ENCODE results near the gene CDC20B. TPM values are rescaled to one million over a fixed set of nuclear protein-coding genes. Genes with fewer than 3 reads are reported as not detected.

Gene CDC20B
- total and polyA plus RNA-seq, 7 donors, result not detected

DNA sequence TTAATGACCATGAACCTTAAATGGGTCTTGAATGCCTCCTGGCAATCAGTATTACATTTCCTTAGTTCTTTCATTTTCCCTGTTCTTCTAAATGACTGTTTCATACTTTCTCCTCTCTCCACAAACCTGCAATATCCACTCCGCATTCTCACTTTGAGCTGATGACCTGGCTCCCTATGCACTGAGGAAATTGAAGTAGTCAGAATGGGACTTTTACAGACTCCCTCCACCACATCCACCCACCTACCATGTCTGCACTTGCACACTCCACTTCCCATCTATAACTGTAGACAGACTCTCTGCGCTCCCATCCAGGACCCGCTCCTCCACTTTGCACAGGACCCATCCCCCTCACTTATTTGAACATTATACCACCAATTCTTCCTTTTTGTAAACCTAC is 106.7 kb downstream of the CDC20B start:
- Histone ChIP-seq H3K4me1 (no peaks in the 10 kb centered on the region), H3K4me3 (no peak overlapping the region), H3K9me3 (no peaks in the 10 kb centered on the region), H3K27ac (no peak overlapping the region), H3K27me3 (ENCODE audit: insufficient read depth in 3 of 3, low read length in 2 of 3) (no peaks in the 10 kb centered on the region), H3K36me3 (ENCODE audit: insufficient read depth in 1 of 2, low read depth in 1 of 2) (no peaks in the 10 kb centered on the region)
- ATAC-seq (no peak), DNase-seq (no peak)
- intact Hi-C loops (cut with DNase I), result no loop called here
- TF ChIP-seq, protein P1, sequence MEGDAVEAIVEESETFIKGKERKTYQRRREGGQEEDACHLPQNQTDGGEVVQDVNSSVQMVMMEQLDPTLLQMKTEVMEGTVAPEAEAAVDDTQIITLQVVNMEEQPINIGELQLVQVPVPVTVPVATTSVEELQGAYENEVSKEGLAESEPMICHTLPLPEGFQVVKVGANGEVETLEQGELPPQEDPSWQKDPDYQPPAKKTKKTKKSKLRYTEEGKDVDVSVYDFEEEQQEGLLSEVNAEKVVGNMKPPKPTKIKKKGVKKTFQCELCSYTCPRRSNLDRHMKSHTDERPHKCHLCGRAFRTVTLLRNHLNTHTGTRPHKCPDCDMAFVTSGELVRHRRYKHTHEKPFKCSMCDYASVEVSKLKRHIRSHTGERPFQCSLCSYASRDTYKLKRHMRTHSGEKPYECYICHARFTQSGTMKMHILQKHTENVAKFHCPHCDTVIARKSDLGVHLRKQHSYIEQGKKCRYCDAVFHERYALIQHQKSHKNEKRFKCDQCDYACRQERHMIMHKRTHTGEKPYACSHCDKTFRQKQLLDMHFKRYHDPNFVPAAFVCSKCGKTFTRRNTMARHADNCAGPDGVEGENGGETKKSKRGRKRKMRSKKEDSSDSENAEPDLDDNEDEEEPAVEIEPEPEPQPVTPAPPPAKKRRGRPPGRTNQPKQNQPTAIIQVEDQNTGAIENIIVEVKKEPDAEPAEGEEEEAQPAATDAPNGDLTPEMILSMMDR (IDR thresholded peaks at IDR 0.05), result no peak
- 96 to 98% (median 97%) methylated on average over 3 of the region's 3 CpGs for WGBS, 3 donors

DNA sequence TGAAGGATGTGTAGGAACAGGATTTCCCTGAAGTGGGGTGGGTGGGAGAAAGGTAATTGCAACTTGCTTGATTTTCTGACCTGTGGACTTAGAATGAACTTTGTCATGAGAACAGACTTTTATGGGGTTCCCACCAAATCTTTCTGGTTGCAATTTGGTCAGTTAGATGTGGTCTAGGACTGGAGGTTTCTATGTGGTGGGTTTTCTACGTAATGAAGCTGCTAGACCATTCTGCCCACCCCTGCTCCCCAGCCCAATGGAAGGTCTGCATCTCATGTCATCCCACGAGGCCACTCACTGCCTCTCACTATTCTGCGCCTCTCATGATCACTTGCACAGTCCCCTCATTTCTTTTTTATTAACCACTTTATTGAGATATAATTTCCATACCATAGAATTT is 108.5 kb downstream of the CDC20B start:
- no peaks in the 10 kb centered on the region for H3K9me3 ChIP-seq
- 81 to 92% (median 87%) methylated on average over 3 of the region's 3 CpGs for WGBS, 3 donors
- H3K4me3 ChIP-seq, result no peak overlapping the region
- no peak for DNase-seq
- H3K36me3 ChIP-seq (ENCODE audit: insufficient read depth in 1 of 2, low read depth in 1 of 2), result no peaks in the 10 kb centered on the region
- ATAC-seq, result no peak
- H3K4me1 ChIP-seq, result no peaks in the 10 kb centered on the region
- no peak overlapping the region for H3K27ac ChIP-seq
- intact Hi-C loops (cut with DNase I), result no loop called here
- TF ChIP-seq, protein P1 (IDR thresholded peaks at IDR 0.05), result no peak
- no peaks in the 10 kb centered on the region for H3K27me3 ChIP-seq (ENCODE audit: insufficient read depth in 3 of 3, low read length in 2 of 3)

DNA sequence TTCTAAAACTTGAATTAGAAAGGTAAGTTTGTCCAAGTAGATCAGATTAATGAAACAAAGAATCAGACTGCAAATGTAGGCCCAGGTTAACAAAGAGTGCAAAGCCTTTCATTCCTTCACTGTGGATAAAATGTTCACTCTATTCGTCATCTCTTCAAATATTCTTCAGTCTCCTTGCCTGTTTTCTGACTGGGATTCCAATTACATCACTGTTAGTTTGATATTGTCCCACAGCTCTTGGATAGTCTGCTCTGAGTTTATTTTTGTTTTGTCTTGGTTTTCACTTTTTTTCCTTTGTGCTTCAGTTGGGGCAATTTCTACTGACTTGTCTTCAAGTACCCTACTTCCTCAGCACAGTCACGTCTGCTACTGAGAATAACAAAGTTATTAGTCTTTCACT is 109.1 kb downstream of the CDC20B start:
- DNase-seq (no peak), ATAC-seq (no peak)
- Histone ChIP-seq H3K4me3 (no peak overlapping the region), H3K9me3 (no peaks in the 10 kb centered on the region), H3K27ac (no peak overlapping the region), H3K4me1 (no peaks in the 10 kb centered on the region), H3K27me3 (ENCODE audit: insufficient read depth in 3 of 3, low read length in 2 of 3) (no peaks in the 10 kb centered on the region), H3K36me3 (ENCODE audit: insufficient read depth in 1 of 2, low read depth in 1 of 2) (no peaks in the 10 kb centered on the region)
- 61 to 63% (median 62%) methylated on average over 2 of the region's 2 CpGs for WGBS, 3 donors
- TF ChIP-seq, protein P1 (IDR thresholded peaks at IDR 0.05), result no peak
- intact Hi-C loops (cut with DNase I), result no loop called here

DNA sequence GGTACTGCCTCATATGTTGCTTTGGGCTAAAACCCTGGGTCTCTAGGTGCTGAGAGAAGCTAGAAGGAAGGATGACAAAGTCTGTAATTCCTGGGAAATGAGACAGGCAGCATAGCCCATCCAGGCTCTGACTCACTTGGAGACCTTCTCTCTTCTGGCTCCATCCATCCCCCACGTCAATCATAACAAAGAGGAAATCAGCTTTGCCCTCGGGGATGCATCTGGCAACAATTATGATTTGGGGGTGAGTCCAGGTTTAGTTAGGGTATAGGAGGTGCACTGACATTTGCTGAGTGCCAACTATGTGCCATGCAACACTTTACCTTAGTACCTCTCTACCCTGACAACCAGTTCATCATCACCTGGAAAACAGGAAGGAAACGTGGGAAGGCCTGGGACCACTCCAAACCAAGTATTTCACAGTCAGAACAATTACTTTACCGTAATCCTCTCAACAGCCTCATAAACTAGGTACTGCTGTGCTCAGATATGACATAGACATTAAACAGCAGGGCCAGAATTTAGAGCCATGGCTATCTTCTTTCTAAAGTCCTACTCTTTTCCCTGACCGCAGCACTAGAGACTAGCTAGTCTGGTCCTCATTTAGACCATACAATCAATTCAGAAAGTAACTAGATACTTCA is 109.6 kb downstream of the CDC20B start:
- DNase-seq (no peak), ATAC-seq (no peak)
- intact Hi-C loops (cut with DNase I), result no loop called here
- Histone ChIP-seq H3K27me3 (ENCODE audit: insufficient read depth in 3 of 3, low read length in 2 of 3) (no peaks in the 10 kb centered on the region), H3K4me1 (no peaks in the 10 kb centered on the region), H3K27ac (no peak overlapping the region), H3K36me3 (ENCODE audit: insufficient read depth in 1 of 2, low read depth in 1 of 2) (no peaks in the 10 kb centered on the region), H3K4me3 (no peak overlapping the region), H3K9me3 (no peaks in the 10 kb centered on the region)
- WGBS, 3 donors, result 62 to 66% (median 64%) methylated on average over 5 of the region's 5 CpGs
- TF ChIP-seq, protein P1 (IDR thresholded peaks at IDR 0.05), result no peak

Other genes starting within 250 kb of the CDC20B start
- under 1 TPM in 1 of 4 donors, not detected in 3; 0.13 TPM for gene ESM1, start 187.6 kb downstream of the CDC20B start, total RNA-seq
- under 1 TPM; 0.01 to 0.13 (median 0.06) TPM for gene ESM1, start 187.6 kb downstream of the CDC20B start, polyA plus RNA-seq
- gene GZMK, start 148.9 kb downstream of the CDC20B start, total RNA-seq, result under 1 TPM in 2 of 4 donors, not detected in 2; 0.14 to 0.49 TPM
- under 1 TPM; 0.09 to 0.18 (median 0.14) TPM for gene GZMK, start 148.9 kb downstream of the CDC20B start, polyA plus RNA-seq
- 1 to 10 TPM in 1 of 4 donors, under 1 TPM in 3; 0.43 to 1.4 (median 0.54) TPM for gene GZMA, start 70.5 kb downstream of the CDC20B start, total RNA-seq
- under 1 TPM; 0.08 to 0.44 (median 0.16) TPM for gene GZMA, start 70.5 kb downstream of the CDC20B start, polyA plus RNA-seq
- 1 to 10 TPM; 1.9 to 4.2 (median 3.2) TPM for gene GPX8, start 13.0 kb downstream of the CDC20B start, total RNA-seq
- gene GPX8, start 13.0 kb downstream of the CDC20B start, polyA plus RNA-seq, result 1 to 10 TPM; 1.6 to 2.4 (median 2.3) TPM
- not detected for gene MCIDAS, start 54.1 kb upstream of the CDC20B start, total RNA-seq
- gene MCIDAS, start 54.1 kb upstream of the CDC20B start, polyA plus RNA-seq, result not detected
- not detected for gene CCNO, start 60.4 kb upstream of the CDC20B start, total RNA-seq
- gene CCNO, start 60.4 kb upstream of the CDC20B start, polyA plus RNA-seq, result not detected
- gene DHX29, start 134.5 kb upstream of the CDC20B start, total RNA-seq, result 10 to 100 TPM; 25.6 to 38.5 (median 33.3) TPM
- 10 to 100 TPM; 16.1 to 47.7 (median 28.6) TPM for gene DHX29, start 134.5 kb upstream of the CDC20B start, polyA plus RNA-seq
- 10 to 100 TPM; 59.5 to 79.4 (median 75.4) TPM for gene MTREX, start 134.8 kb upstream of the CDC20B start, total RNA-seq
- gene MTREX, start 134.8 kb upstream of the CDC20B start, polyA plus RNA-seq, result 10 to 100 TPM; 26.7 to 42.8 (median 35.1) TPM

All from psoas muscle (tissue), 8 donors.